Endometrial microvascular endothelial cells (primary cell): ENCODE measurements around the gene GPR3. TPM values are rescaled to one million over a fixed set of nuclear protein-coding genes. Genes with fewer than 3 reads are reported as not detected.

Experiments used
- in situ Hi-C: cut with HindIII; loops from 2 replicates; pipeline ENCODE4 v1.10.0; 2017; ENCODE audit warnings: low sequenced_read_pairs, low pct_unique_long_range_greater_than_20kb; ENCODE audit errors: inconsistent ontology term
- total RNA-seq: library from RNA; depleted of rRNA; stranded (reverse); fragments of >200 nt; gene quantifications from one replicate; pipeline ENCODE4 v1.2.3, GENCODE V29; 2015; ENCODE audit errors: inconsistent ontology term

GPR3 gene
- total RNA-seq, 1 donor from 2014 or later = 1.9 TPM

- in situ Hi-C loops = no loop called here
Measured at GRCh38 chr1:27438621-27439061, 46.2 kb downstream of the GPR3 start.

- in situ Hi-C loops = no loop called here
Measured at GRCh38 chr1:27439150-27439549, 46.7 kb downstream of the GPR3 start.

GRCh38 chr1:27444632-27445031 is 52.2 kb downstream of the GPR3 start:
- in situ Hi-C loops = no loop called here

Other genes starting within 250 kb of the GPR3 start
- gene SLC9A1, start 237.5 kb upstream of the GPR3 start, total RNA-seq = 45.5 TPM
- gene WDTC1, start 158.0 kb upstream of the GPR3 start, total RNA-seq = 25.2 TPM
- 29.5 TPM for gene TMEM222, start 70.5 kb upstream of the GPR3 start, total RNA-seq
- gene SYTL1, start 50.6 kb upstream of the GPR3 start, total RNA-seq = not detected
- 18.0 TPM for gene MAP3K6, start 25.7 kb upstream of the GPR3 start, total RNA-seq
- gene FCN3, start 17.8 kb upstream of the GPR3 start, total RNA-seq = 1.9 TPM
- gene CD164L2, start 9.3 kb upstream of the GPR3 start, total RNA-seq = not detected
- 29.3 TPM for gene WASF2, start 97.5 kb downstream of the GPR3 start, total RNA-seq
- 3.0 TPM for gene AHDC1, start 211.5 kb downstream of the GPR3 start, total RNA-seq
- gene FGR, start 242.6 kb downstream of the GPR3 start, total RNA-seq = not detected